Stomach (tissue), 9 donors: Measurements from ENCODE around the gene ANKRD33B. TPM values are rescaled to one million over a fixed set of nuclear protein-coding genes. Genes with fewer than 3 reads are reported as not detected.

ENCODE experiments used
- DNase-seq, 2 donors: peaks; one replicate each; pipeline versions ENCODE4 v3.0.0 to v3.0.0-alpha.2; 2013 to 2019
- H3K27ac ChIP-seq, 5 donors: fragments of 200-600 bp in 4 of 5; sonication (generic) in 4 of 5; one replicate each; pipeline ENCODE4 v1.5.1; 2013 to 2019; ENCODE audit warnings: mild to moderate bottlenecking in 1 of 5, moderate library complexity in 1 of 5
- H3K27me3 ChIP-seq, 3 donors: fragments of 200-600 bp; sonication (generic); one replicate each; pipeline ENCODE4 v1.5.1; 2017 to 2019; ENCODE audit warnings: mixed run types in 1 of 3
- H3K36me3 ChIP-seq, 4 donors: fragments of 200-600 bp; sonication (generic); 1 replicate in 3 of 4; 2 replicates in 1 of 4; pipeline ENCODE4 v1.5.1; 2016 to 2019
- H3K4me1 ChIP-seq, 4 donors: fragments of 200-600 bp; sonication (generic); one replicate each; pipeline ENCODE4 v1.5.1; 2016 to 2019
- H3K4me3 ChIP-seq, 4 donors: fragments of 200-600 bp; sonication (generic) in 3 of 4; one replicate each; pipeline ENCODE4 v1.5.1; 2016 to 2019; ENCODE audit warnings: mild to moderate bottlenecking in 1 of 4
- H3K9me3 ChIP-seq, 4 donors: fragments of 200-600 bp; sonication (generic); one replicate each; pipeline ENCODE4 v1.5.1; 2016 to 2019
- CTCF ChIP-seq, 7 experiments: fragments of 450-650 bp in 4 of 7; fragments of 200-600 bp in 3 of 7; sonication (generic) in 3 of 7; IDR thresholded peaks; one replicate each; pipeline ENCODE4 v1.5.1; 2016 to 2019; ENCODE audit warnings: antibody characterized with exemption in 7 of 7, control low read depth in 2 of 7, mild to moderate bottlenecking in 1 of 7
- EP300 ChIP-seq: sonication (generic); formaldehyde crosslinking; IDR thresholded peaks from one replicate; pipeline ENCODE4 v1.6.1; 2017; ENCODE audit warnings: antibody characterized with exemption
- POLR2A ChIP-seq, 4 donors: fragments of 450-650 bp; IDR thresholded peaks; one replicate each; pipeline ENCODE4 v1.6.1; 2016; ENCODE audit warnings: antibody characterized with exemption in 4 of 4, control low read depth in 2 of 4, mild to moderate bottlenecking in 1 of 4, moderate library complexity in 1 of 4
- POLR2AphosphoS5 ChIP-seq, 3 donors: sonication (generic); formaldehyde crosslinking; IDR thresholded peaks; one replicate each; pipeline ENCODE4 v1.6.1; 2016; ENCODE audit warnings: antibody characterized with exemption in 3 of 3
- WGBS, 5 donors: extraction: QIAGEN DNeasy Blood & Tissue Kit in 3 of 5; methylation state at CpG; one replicate each; pipeline versions ENCODE4 v1.1.5 to v1.1.7; 2013 to 2018; 5-methylcytosine and 5-hydroxymethylcytosine counted together
- intact Hi-C: fragments of 100-400 bp; cut with DNase I; formaldehyde crosslinking; loops from one replicate; pipeline ENCODE4 v1.15.1; 2023; ENCODE audit warnings: low total_unique reads
- polyA plus RNA-seq, 3 donors: library from polyadenylated mRNA; stranded (reverse); fragments of 200-250 nt; gene quantifications; one replicate each; pipeline ENCODE4 v1.2.3, GENCODE V29; 2013
- total RNA-seq, 5 donors: library from RNA; depleted of rRNA; stranded (reverse); fragments of >200 nt; gene quantifications; one replicate each; pipeline versions ENCODE4 v1.1.0 to v1.2.3, GENCODE V29; 2014 to 2016
- donor health status: healthy with polysubstance abuse.
- donor health status: Bipolar disorder and iron deficiency.
- donor health status: healthy.

Gene ANKRD33B
- total and polyA plus RNA-seq, 8 donors = 0.45 to 6.4 (median 1.8) TPM

GRCh38 chr5:10551782-10552138 is 12.1 kb upstream of the ANKRD33B start:
- H3K36me3 ChIP-seq = no peaks in the 10 kb centered on the region
- H3K27me3 ChIP-seq = peaks cover 0 to 22% (median 0%) of the 10 kb centered on the region in 3 donors
- TF ChIP-seq POLR2A (IDR thresholded peaks at IDR 0.05) (no peak), POLR2AphosphoS5 (IDR thresholded peaks at IDR 0.05) (no peak), CTCF (IDR thresholded peaks at IDR 0.05) (no peak), EP300 (no peak)
- intact Hi-C loops = no loop called here
- 80 to 87% (median 82%) methylated on average over 3 of the region's 3 CpGs for WGBS, 5 donors
- no peak overlapping the region for H3K4me3 ChIP-seq
- no peaks in the 10 kb centered on the region for H3K9me3 ChIP-seq
- H3K27ac ChIP-seq = peak overlapping the region in 3 of 5 donors; percentile 17 to 62 (median 53)
- no peak for DNase-seq
- peaks cover 0 to 18% (median 4%) of the 10 kb centered on the region in 4 donors for H3K4me1 ChIP-seq

GRCh38 chr5:10552183-10553143 is 11.4 kb upstream of the ANKRD33B start:
- intact Hi-C loops = no loop called here
- H3K36me3 ChIP-seq = no peaks in the 10 kb centered on the region
- no peaks in the 10 kb centered on the region for H3K9me3 ChIP-seq
- peaks cover 0 to 21% (median 0%) of the 10 kb centered on the region in 3 donors for H3K27me3 ChIP-seq
- H3K4me3 ChIP-seq = no peak overlapping the region
- WGBS, 5 donors = 80 to 86% (median 82%) methylated on average over 13 to 14 of the region's 14 CpGs
- TF ChIP-seq CTCF (IDR thresholded peaks at IDR 0.05) (no peak), EP300 (no peak), POLR2A (IDR thresholded peaks at IDR 0.05) (no peak), POLR2AphosphoS5 (IDR thresholded peaks at IDR 0.05) (no peak)
- H3K27ac ChIP-seq = peak overlapping the region in 2 of 5 donors; percentile 48 to 62
- H3K4me1 ChIP-seq = peaks cover 0 to 19% (median 4%) of the 10 kb centered on the region in 4 donors
- DNase-seq = no peak

DNA sequence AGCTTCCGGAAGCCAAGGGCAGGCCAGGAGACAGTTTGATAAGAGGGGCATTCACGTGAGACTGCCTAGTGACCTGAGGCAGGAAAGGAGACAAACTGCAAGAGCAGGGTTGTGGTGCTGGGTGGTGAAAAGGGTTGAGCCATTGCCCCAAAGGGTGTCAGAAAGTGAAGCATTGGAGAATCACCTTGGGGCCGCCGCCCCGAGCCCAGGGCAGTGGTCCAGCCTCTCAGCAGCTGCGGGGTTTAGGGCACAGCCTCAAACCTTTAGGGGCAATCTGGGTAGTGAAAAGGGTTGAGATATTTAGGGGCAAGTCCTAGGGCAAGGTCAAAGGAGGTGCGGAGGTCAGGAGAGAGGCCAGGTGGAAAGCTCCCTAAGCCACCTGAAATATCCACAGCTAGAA is 10.4 kb upstream of the ANKRD33B start:
- Histone ChIP-seq H3K27ac (no peak overlapping the region), H3K27me3 (peaks cover 0 to 21% (median 0%) of the 10 kb centered on the region in 3 donors), H3K4me1 (peaks cover 0 to 19% (median 4%) of the 10 kb centered on the region in 4 donors), H3K9me3 (no peaks in the 10 kb centered on the region), H3K4me3 (no peak overlapping the region), H3K36me3 (no peaks in the 10 kb centered on the region)
- no peak for DNase-seq
- 87 to 93% (median 88%) methylated on average over 7 of the region's 7 CpGs for WGBS, 5 donors
- no peak for TF ChIP-seq EP300
- no peak for TF ChIP-seq POLR2A (IDR thresholded peaks at IDR 0.05)
- no peak for TF ChIP-seq POLR2AphosphoS5 (IDR thresholded peaks at IDR 0.05)
- no peak for TF ChIP-seq CTCF (IDR thresholded peaks at IDR 0.05)
- intact Hi-C loops = no loop called here

- TF ChIP-seq EP300 = no peak
- TF ChIP-seq POLR2AphosphoS5 (IDR thresholded peaks at IDR 0.05) = no peak
- TF ChIP-seq POLR2A (IDR thresholded peaks at IDR 0.05) = no peak
- no peak for TF ChIP-seq CTCF (IDR thresholded peaks at IDR 0.05)
- WGBS, 5 donors = 48 to 67% (median 55%) methylated on average over 8 of the region's 8 CpGs
- Histone ChIP-seq H3K27ac (no peak overlapping the region), H3K9me3 (no peaks in the 10 kb centered on the region), H3K4me3 (no peak overlapping the region), H3K27me3 (peaks cover 0 to 21% (median 0%) of the 10 kb centered on the region in 3 donors), H3K36me3 (no peaks in the 10 kb centered on the region), H3K4me1 (peaks cover 0 to 19% (median 4%) of the 10 kb centered on the region in 4 donors)
- no peak for DNase-seq
- intact Hi-C loops = no loop called here
These were observed 8.6 kb upstream of the ANKRD33B start for GRCh38 chr5:10555277-10555684.
